PC-3 (cell line): Measurements from ENCODE around the gene CDK14. TPM values are rescaled to one million over a fixed set of nuclear protein-coding genes. Genes with fewer than 3 reads are reported as not detected.
A peak's percentile ranks its signal among the peaks of the same experiment; 100 is the strongest.

Experiments used
- ATAC-seq: fragments of 200-7000 bp; cut with Tn5 transposase; 2 replicates; pipeline ENCODE4 v1.9.1; 2020; ENCODE audit warnings: mild to moderate bottlenecking, moderate library complexity
- BruUV-seq: library from RNA; stranded (reverse); fragments of 400-500 nt; replicated peaks from 2 replicates; lab custom pipeline; 2021; lab: Mats Ljungman, UMichigan
- CTCF ChIA-PET: fragments of 300-600 bp; sonication (Branson Sonifier 250); formaldehyde crosslinking; loops from one replicate; lab custom pipeline; 2022; ENCODE audit warnings: antibody characterized with exemption; lab: Charles Lee
- POLR2A ChIA-PET: fragments of 300-600 bp; sonication (Branson Sonifier 250); formaldehyde crosslinking; loops from one replicate; lab custom pipeline; 2022; ENCODE audit warnings: antibody characterized with exemption; ENCODE audit not compliant: unreplicated experiment; lab: Charles Lee
- DNase-seq: peaks from one replicate; pipeline ENCODE4 v3.0.0-alpha.2; 2015
- H2AFZ ChIP-seq: fragments of 300-600 bp; sonication (generic); 2 replicates; pipeline ENCODE4 v1.6.0; 2016; ENCODE audit warnings: antibody characterized with exemption, low read length
- H3F3A ChIP-seq: fragments of 300-600 bp; sonication (generic); one replicate; pipeline ENCODE4 v1.6.0; 2017; ENCODE audit warnings: antibody characterized with exemption, low read length, control low read depth, mild to moderate bottlenecking; ENCODE audit not compliant: unreplicated experiment
- H3K27ac ChIP-seq: fragments of 300-600 bp; sonication (generic); 2 replicates; pipeline ENCODE4 v1.5.1; 2016; ENCODE audit warnings: mild to moderate bottlenecking, low read length
- H3K27me3 ChIP-seq: fragments of 300-600 bp; sonication (generic); 2 replicates; pipeline ENCODE4 v1.6.1; 2016; ENCODE audit warnings: low read length, mixed read lengths
- H3K36me3 ChIP-seq: fragments of 300-600 bp; sonication (generic); 2 replicates; pipeline ENCODE4 v1.6.1; 2016; ENCODE audit warnings: low read depth, mixed run types, low read length, mixed read lengths
- H3K4me1 ChIP-seq: fragments of 300-600 bp; sonication (generic); 2 replicates; pipeline ENCODE4 v1.5.1; 2016; ENCODE audit warnings: low read length; ENCODE audit not compliant: insufficient read depth
- H3K4me2 ChIP-seq: fragments of 300-600 bp; sonication (generic); 2 replicates; pipeline ENCODE4 v1.6.0; 2016; ENCODE audit warnings: low read length
- H3K4me3 ChIP-seq: fragments of 300-600 bp; sonication (generic); 2 replicates; pipeline ENCODE4 v1.5.1; 2016; ENCODE audit warnings: mild to moderate bottlenecking, low read length, mixed read lengths
- H3K79me2 ChIP-seq: fragments of 300-600 bp; sonication (generic); 2 replicates; pipeline ENCODE4 v1.6.1; 2017; ENCODE audit warnings: low read length, mixed read lengths
- H3K9ac ChIP-seq: fragments of 300-600 bp; sonication (generic); 2 replicates; pipeline ENCODE4 v1.6.0; 2016; ENCODE audit warnings: mild to moderate bottlenecking, low read length
- H3K9me2 ChIP-seq: fragments of 300-600 bp; sonication (generic); replicated peaks from 2 replicates; pipeline ENCODE4 v1.6.1; 2016; ENCODE audit warnings: mixed run types, low read length, mixed read lengths
- H3K9me3 ChIP-seq: fragments of 300-600 bp; sonication (generic); 2 replicates; pipeline ENCODE4 v1.6.1; 2016; ENCODE audit warnings: low read length, mixed read lengths
- H4K20me1 ChIP-seq: fragments of 300-600 bp; sonication (generic); 2 replicates; pipeline ENCODE4 v1.6.1; 2016; ENCODE audit warnings: low read length, mixed read lengths
- CTCF ChIP-seq: fragments of 300-600 bp; sonication (generic); conservative IDR thresholded peaks from 2 replicates; pipeline ENCODE4 v1.5.1; 2017; ENCODE audit warnings: antibody characterized with exemption, low read depth, mild to moderate bottlenecking, low read length
- EZH2 ChIP-seq: fragments of 300-600 bp; sonication (generic); IDR thresholded peaks from one replicate; pipeline ENCODE4 v1.6.1; 2017; ENCODE audit warnings: antibody characterized with exemption, mild to moderate bottlenecking, low read length; ENCODE audit not compliant: unreplicated experiment
- EZH2phosphoT487 ChIP-seq: fragments of 300-600 bp; sonication (generic); IDR thresholded peaks from 2 replicates; pipeline ENCODE4 v1.6.1; 2018; ENCODE audit warnings: mild to moderate bottlenecking, antibody characterized with exemption, low read length, borderline replicate concordance
- intact Hi-C: fragments of 100-400 bp; cut with micrococcal nuclease; formaldehyde crosslinking; loops from 2 replicates; pipeline ENCODE4 v1.9.0; 2023
- total RNA-seq: library from RNA; depleted of rRNA; stranded (reverse); fragments of >200 nt; gene quantifications from 2 replicates; pipeline ENCODE4 v1.2.3, GENCODE V29; 2014

Gene CDK14
- total RNA-seq, 1 experiment from 2014 or later, result 8.2 TPM

- POLR2A ChIA-PET, result no interaction called here
- no peak overlapping the region for H3K4me3 ChIP-seq
- no peaks in the 10 kb centered on the region for H3K79me2 ChIP-seq
- BruUV-seq, result no TSS peak
- no peaks in the 10 kb centered on the region for H3K36me3 ChIP-seq
- no peaks in the 10 kb centered on the region for H3F3A ChIP-seq
- intact Hi-C loops, result no loop called here
- no peaks in the 10 kb centered on the region for H4K20me1 ChIP-seq
- H3K9ac ChIP-seq, result no peak overlapping the region
- no peaks in the 10 kb centered on the region for H3K9me2 ChIP-seq
- H3K4me2 ChIP-seq, result no peak overlapping the region
- H2AFZ ChIP-seq, result no peak overlapping the region
- no peaks in the 10 kb centered on the region for H3K9me3 ChIP-seq
- TF ChIP-seq CTCF (no peak), EZH2phosphoT487 (no peak), EZH2 (no peak)
- H3K27ac ChIP-seq, result no peak overlapping the region
- ATAC-seq (peak; percentile 95), DNase-seq (peak; percentile 55)
- no peaks in the 10 kb centered on the region for H3K27me3 ChIP-seq
- H3K4me1 ChIP-seq, result peaks cover 8% of the 10 kb centered on the region
- CTCF ChIA-PET, result no interaction called here
These were observed 273.2 kb downstream of the CDK14 start for GRCh38 chr7:90869335-90869734.

- CTCF ChIA-PET, result no interaction called here
- POLR2A ChIA-PET, result no interaction called here
- H3K4me3 ChIP-seq, result no peak overlapping the region
- no peak overlapping the region for H2AFZ ChIP-seq
- H3F3A ChIP-seq, result no peaks in the 10 kb centered on the region
- no peaks in the 10 kb centered on the region for H3K79me2 ChIP-seq
- H3K9ac ChIP-seq, result no peak overlapping the region
- ATAC-seq (no peak), DNase-seq (no peak)
- no peaks in the 10 kb centered on the region for H3K9me2 ChIP-seq
- no peak overlapping the region for H3K27ac ChIP-seq
- no TSS peak for BruUV-seq
- no peaks in the 10 kb centered on the region for H3K36me3 ChIP-seq
- H3K27me3 ChIP-seq, result no peaks in the 10 kb centered on the region
- no peaks in the 10 kb centered on the region for H3K9me3 ChIP-seq
- no peak overlapping the region for H3K4me2 ChIP-seq
- TF ChIP-seq EZH2phosphoT487, result no peak
- no peak for TF ChIP-seq EZH2
- TF ChIP-seq CTCF, result no peak
- no peaks in the 10 kb centered on the region for H3K4me1 ChIP-seq
- H4K20me1 ChIP-seq, result no peaks in the 10 kb centered on the region
- intact Hi-C loops, result no loop called here
These were observed 280.6 kb downstream of the CDK14 start for GRCh38 chr7:90876701-90877100.

GRCh38 chr7:90877201-90877600 is 281.1 kb downstream of the CDK14 start:
- intact Hi-C loops, result no loop called here
- no peaks in the 10 kb centered on the region for H3K36me3 ChIP-seq
- H3K4me3 ChIP-seq, result no peak overlapping the region
- CTCF ChIA-PET, result no interaction called here
- no TSS peak for BruUV-seq
- no peaks in the 10 kb centered on the region for H3K79me2 ChIP-seq
- no peak overlapping the region for H3K9ac ChIP-seq
- POLR2A ChIA-PET, result no interaction called here
- no peak overlapping the region for H3K27ac ChIP-seq
- DNase-seq (no peak), ATAC-seq (no peak)
- no peaks in the 10 kb centered on the region for H3K4me1 ChIP-seq
- no peak overlapping the region for H3K4me2 ChIP-seq
- TF ChIP-seq EZH2phosphoT487, result no peak
- TF ChIP-seq EZH2, result no peak
- no peak for TF ChIP-seq CTCF
- H4K20me1 ChIP-seq, result no peaks in the 10 kb centered on the region
- H3F3A ChIP-seq, result no peaks in the 10 kb centered on the region
- H3K9me2 ChIP-seq, result no peaks in the 10 kb centered on the region
- no peaks in the 10 kb centered on the region for H3K27me3 ChIP-seq
- H3K9me3 ChIP-seq, result no peaks in the 10 kb centered on the region
- no peak overlapping the region for H2AFZ ChIP-seq
